ENCODE data around the gene RABGAP1L.

DNA sequence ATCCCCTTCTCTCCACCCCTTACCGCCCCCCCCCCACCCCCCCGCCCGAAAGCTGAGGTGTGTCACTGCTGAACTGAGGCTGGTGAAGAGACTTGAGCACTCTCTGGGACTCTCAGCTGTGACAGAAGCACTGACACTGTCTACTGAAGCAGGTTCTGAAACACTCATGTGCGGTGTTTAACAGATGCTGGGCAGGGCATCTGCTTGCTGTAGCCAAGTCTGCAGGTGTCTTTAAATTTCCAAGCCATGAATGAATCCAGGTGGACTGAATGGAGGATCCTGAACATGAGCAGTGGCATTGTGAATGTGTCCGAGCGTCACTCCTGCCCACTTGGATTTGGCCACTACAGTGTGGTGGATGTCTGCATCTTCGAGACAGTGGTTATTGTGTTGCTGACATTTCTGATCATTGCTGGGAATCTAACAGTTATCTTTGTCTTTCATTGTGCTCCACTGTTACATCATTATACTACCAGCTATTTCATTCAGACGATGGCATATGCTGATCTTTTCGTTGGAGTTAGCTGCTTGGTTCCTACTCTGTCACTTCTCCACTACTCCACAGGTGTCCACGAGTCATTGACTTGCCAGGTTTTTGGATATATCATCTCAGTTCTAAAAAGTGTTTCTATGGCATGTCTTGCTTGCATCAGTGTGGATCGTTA, 288.7 kb downstream of the RABGAP1L start, which contains the start of gene GPR52:
- TF ChIP-seq, protein P1, sequence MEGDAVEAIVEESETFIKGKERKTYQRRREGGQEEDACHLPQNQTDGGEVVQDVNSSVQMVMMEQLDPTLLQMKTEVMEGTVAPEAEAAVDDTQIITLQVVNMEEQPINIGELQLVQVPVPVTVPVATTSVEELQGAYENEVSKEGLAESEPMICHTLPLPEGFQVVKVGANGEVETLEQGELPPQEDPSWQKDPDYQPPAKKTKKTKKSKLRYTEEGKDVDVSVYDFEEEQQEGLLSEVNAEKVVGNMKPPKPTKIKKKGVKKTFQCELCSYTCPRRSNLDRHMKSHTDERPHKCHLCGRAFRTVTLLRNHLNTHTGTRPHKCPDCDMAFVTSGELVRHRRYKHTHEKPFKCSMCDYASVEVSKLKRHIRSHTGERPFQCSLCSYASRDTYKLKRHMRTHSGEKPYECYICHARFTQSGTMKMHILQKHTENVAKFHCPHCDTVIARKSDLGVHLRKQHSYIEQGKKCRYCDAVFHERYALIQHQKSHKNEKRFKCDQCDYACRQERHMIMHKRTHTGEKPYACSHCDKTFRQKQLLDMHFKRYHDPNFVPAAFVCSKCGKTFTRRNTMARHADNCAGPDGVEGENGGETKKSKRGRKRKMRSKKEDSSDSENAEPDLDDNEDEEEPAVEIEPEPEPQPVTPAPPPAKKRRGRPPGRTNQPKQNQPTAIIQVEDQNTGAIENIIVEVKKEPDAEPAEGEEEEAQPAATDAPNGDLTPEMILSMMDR (IDR thresholded peaks at IDR 0.05) = no peak
- TF ChIP-seq POLR2A (IDR thresholded peaks at IDR 0.05) = no peak

All from body of pancreas (tissue), 4 donors.